GM21381 (cell line): ENCODE results near the gene SRPRA.

Experiments used
- ATAC-seq: cut with Tn5 transposase; IDR thresholded peaks from one replicate; pipeline ENCODE4 v1.9.1; 2021; ENCODE audit warnings: mild to moderate bottlenecking, moderate library complexity; ENCODE audit not compliant: unreplicated experiment

Gene SRPRA

DNA sequence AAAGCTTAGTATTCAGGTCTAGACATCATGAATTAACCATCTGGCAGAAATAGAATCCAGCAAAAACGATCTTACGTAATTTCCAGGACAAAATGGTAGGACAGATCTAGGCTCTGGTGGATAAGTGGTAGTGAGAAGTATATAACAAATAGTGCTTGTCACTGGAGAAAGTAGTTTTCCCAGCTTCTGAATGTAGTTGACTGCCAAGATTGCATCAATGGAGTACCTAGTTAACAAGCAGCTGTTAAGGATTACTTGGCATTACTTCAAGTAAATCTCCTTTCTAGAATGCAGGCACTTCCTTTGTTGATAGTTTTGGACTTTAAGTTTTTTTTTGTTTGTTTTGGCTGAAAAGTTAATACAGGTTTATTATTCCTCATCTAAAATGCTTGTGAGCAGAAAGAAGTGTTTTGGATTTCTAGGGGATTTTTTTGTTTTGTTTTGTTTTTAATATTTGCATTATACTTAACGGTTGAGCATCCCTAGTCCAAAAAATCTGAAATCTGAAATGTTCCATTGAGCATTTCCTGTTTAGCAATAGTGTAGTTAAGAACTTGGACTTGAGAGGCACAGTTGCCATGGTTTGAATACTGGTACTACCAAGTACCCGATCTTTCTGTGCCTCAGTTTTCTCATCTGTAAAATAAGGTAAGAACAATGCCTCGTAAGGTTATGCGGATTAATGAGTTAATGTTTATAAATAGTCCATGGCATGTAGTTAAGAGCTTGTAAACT, 36.8 kb downstream of the SRPRA start:
- no peak for ATAC-seq

GRCh38 chr11:126229858-126230540, 38.7 kb downstream of the SRPRA start:
- ATAC-seq, result no peak

DNA sequence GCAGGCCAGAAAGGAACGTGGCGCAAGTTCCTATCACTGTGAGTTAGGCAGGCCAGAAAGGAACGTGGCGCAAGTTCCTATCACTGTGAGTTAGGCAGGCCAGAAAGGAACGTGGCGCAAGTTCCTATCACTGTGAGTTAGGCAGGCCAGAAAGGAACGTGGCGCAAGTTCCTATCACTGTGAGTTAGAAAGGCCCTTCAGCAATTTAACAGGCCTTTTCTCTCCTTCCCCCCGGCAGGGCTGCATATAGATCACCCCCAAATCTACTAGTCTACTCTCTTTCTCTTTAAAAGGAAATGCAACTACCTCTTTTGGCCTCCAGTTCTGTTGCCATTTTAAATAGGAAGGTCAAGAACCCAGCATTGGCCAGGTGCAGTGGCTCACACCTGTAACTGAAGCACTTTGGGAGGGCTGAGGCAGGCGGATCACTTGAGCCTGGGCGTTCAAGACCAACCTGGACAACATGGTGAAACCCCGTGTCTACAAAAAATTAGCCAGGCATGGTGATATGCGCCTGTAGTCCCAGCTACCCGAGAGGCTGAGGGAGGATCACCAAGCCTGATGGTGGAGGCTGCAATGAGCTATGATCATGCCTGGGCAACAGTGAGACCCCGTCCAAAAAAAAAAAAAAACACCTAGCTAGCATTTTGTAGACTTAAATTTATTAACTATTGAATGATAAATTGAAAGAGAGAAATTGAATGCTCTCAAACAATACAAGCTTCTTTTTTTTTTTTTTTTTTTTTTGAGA, 42.2 kb downstream of the SRPRA start:
- no peak for ATAC-seq

GRCh38 chr11:126225295-126225665, 43.4 kb downstream of the SRPRA start:
- no peak for ATAC-seq

DNA sequence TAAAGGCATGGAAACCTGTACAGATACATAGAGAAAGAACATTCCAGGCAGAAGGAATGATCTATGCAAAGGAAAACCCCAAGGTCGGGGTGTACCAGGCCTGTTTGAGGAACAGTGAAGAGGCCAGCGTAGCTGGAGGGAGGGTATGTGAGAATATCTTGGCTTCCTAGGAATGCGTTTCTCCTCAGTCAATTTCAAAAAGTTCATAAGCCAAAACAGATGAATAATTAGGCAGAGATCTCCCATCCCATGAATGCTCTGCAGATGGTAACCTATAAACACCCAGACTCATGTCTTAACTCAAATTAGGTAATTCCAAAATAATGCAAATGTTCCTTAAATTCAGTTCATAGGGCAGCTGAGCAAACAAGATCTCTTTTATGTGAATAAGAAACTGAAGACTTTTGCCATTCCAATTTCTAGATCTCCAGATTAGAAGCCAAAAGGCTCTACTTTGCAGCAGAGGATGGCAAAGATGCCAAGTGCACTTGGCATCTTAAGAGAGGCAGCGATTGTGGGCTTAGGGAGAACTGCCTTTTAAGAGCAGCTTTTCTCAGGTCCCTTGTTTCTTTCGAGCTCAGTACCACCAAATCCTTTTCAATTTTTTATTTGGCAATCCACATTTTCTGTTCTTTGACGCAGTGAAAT, 43.9 kb downstream of the SRPRA start:
- ATAC-seq, result no peak

GRCh38 chr11:126219547-126219946, 49.1 kb downstream of the SRPRA start:
- no peak for ATAC-seq

DNA sequence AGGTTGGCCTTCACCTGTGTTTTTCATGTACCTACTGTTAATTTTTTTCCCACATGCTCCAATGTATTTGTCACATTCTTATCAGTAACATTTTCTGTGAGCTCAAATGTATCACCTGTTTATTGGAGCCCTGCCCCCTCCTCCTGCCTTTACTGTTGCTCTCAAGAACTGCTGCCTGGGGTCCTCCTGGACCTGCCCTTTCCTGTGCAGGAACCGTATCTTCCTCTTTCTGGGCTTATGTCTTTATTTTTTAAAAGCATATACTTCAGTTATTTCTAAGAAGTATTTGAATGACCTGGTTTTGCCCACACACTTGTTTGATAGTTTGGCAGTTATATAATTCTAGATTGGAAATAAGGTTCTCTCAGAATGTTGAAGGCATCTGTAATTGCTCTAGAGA, 51.2 kb downstream of the SRPRA start:
- no peak for ATAC-seq

DNA sequence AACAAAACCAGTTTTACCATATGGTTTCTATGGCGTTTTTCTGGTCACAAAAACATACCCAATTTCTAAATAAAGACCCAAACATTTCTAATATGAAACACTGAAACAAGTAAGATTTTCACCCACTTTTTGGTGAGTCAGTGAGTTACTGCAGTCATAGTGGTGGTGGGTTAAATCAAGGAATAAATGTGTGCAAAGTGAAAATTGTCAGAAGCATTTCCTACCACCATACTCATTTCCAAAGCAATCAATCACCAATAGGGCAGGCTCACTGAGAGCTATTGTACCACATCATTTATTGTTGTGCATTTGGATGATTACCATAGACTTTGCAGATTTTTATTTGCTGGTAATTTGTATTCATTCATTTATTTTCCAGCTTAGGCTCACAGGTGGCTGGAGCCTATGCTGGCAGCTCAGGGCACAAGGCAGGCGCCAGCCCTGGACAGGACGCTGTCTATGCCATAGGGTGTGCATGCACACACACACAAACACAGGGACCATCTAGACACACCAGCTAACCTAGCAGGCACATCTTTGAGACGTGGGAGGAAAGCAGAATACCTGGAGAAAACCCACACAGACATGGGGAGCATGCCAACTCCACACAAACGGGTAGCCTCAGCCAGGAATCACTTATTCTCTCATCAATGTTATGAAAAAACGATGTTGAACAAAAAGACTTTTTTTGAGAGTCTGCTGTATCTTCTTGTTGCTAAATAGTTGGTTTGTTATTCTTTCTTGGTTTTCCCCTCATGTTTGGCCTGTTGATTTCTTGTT, 52.0 kb downstream of the SRPRA start:
- no peak for ATAC-seq

DNA sequence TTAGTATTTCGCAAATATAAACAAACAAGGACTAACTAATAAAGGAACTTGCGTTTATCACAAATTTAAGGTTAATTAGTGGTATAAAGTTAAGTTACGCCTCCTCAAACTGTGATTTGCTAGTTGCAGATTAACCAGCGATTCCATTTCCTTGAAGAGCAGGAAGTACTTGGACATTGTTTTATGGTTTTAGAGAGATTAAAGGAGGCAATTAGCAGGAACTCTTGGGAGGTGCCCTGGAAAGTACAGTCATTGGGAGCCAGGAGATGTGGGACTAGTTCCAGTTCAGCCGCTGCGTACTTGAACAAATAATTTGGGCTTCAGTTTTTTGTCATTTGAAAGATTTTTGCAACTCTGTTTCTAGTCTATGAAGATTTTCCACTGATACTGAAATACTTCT, 53.9 kb downstream of the SRPRA start:
- no peak for ATAC-seq

DNA sequence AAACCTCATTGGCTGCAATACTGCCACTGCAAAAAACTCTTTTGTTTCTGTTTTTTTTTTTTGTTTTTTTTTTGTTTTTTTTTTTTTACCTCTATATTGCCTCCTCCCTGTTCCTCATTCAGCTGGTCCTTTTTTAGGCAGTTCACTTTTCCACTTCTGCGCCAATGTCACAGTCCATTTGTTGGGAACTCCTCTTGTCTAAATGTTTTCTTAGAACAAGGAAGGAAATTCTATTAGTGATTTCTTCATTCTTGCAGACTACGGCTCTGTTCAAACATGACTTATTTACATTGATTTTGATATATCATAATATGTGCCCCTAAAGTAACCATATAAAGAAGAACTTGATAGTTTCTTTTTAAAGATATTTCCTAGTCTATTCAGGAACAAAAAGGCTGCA, 54.3 kb downstream of the SRPRA start:
- no peak for ATAC-seq
